GM12892 (cell line): ENCODE measurements around the gene SF3B4.

ENCODE experiments used
- POLR2A ChIP-seq: IDR thresholded peaks from 2 replicates; pipeline ENCODE4 v1.6.1; 2011; ENCODE audit warnings: low read depth, low read length, control low read depth
- POLR2AphosphoS5 ChIP-seq: IDR thresholded peaks from 2 replicates; pipeline ENCODE4 v1.6.1; 2011; ENCODE audit warnings: low read depth, low read length, control low read depth
- TAF1 ChIP-seq: IDR thresholded peaks from 2 replicates; pipeline ENCODE4 v1.6.1; 2011; ENCODE audit warnings: low read depth, mild to moderate bottlenecking, control low read depth, low read length, borderline replicate concordance

- TF ChIP-seq POLR2A (no peak), POLR2AphosphoS5 (no peak), TAF1 (no peak)
These were observed 21.0 kb downstream of the SF3B4 start for GRCh38 chr1:149906570-149907075.
